ENCODE measurements around the gene FRAT2.

The FRAT2 gene

GRCh38 chr10:97321804-97322190 lies 12.7 kb downstream of the FRAT2 start:
- no peak for DNase-seq

DNA sequence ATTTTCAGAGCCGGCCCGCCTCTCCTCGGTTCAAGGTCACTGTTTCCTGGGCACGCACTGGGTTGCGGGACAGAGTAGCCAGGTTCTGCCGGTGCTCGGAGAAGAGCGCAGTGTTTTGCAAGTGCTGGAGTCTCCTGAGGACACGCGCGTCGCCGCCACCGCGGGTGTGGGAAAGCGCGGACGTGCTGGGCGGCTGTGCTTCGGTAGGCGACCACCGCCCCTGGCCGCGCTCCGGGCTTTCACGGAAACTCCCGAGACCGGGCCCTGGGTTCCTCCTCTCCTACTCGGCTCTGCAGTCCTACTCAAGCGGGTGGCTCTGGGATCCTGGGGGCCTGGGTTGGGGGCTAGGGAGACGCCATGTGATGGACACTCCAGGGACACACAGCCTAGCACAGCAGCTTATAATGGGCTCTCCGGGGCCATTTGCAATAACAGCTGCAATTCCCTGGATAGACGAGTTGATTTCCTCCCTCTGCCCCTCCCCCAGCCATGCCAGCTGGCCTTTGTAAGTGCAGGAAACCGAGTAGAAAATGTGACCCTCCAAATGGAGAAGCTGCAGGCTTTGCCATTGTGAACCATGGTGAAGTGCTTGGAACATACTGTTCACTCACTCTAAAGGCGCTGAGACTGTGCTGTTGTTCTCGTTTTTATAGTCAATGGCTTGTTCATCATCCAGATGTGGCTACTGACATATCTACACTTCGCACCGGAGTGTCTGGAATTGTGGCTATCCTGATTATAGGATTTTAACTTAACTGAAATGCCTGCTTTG lies 13.3 kb downstream of the FRAT2 start:
- Histone ChIP-seq H3K9me3 (ENCODE audit: severe bottlenecking) (no peaks in the 10 kb centered on the region), H3K36me3 (no peaks in the 10 kb centered on the region; the same call in 1 of the 2 replicates), H3K27ac (no peak overlapping the region), H3K27me3 (ENCODE audit: insufficient read depth, low read depth, severe bottlenecking) (no peaks in the 10 kb centered on the region), H3K4me3 (ENCODE audit: low read depth, low read length) (no peak overlapping the region)
- TF ChIP-seq, protein P1, sequence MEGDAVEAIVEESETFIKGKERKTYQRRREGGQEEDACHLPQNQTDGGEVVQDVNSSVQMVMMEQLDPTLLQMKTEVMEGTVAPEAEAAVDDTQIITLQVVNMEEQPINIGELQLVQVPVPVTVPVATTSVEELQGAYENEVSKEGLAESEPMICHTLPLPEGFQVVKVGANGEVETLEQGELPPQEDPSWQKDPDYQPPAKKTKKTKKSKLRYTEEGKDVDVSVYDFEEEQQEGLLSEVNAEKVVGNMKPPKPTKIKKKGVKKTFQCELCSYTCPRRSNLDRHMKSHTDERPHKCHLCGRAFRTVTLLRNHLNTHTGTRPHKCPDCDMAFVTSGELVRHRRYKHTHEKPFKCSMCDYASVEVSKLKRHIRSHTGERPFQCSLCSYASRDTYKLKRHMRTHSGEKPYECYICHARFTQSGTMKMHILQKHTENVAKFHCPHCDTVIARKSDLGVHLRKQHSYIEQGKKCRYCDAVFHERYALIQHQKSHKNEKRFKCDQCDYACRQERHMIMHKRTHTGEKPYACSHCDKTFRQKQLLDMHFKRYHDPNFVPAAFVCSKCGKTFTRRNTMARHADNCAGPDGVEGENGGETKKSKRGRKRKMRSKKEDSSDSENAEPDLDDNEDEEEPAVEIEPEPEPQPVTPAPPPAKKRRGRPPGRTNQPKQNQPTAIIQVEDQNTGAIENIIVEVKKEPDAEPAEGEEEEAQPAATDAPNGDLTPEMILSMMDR (IDR thresholded peaks at IDR 0.05; ENCODE audit: low read depth, low read length), result no peak
- no peak for DNase-seq

More at GRCh38 chr10:97321804-97322190, 12.7 kb downstream of the FRAT2 start:
- Histone ChIP-seq H3K36me3 (no peaks in the 10 kb centered on the region; the same call in 1 of the 2 replicates), H3K4me3 (ENCODE audit: low read depth, low read length) (no peak overlapping the region), H3K9me3 (ENCODE audit: severe bottlenecking) (no peaks in the 10 kb centered on the region), H3K27ac (no peak overlapping the region), H3K27me3 (ENCODE audit: insufficient read depth, low read depth, severe bottlenecking) (no peaks in the 10 kb centered on the region)
- TF ChIP-seq, protein P1 (IDR thresholded peaks at IDR 0.05; ENCODE audit: low read depth, low read length), result no peak

DNA sequence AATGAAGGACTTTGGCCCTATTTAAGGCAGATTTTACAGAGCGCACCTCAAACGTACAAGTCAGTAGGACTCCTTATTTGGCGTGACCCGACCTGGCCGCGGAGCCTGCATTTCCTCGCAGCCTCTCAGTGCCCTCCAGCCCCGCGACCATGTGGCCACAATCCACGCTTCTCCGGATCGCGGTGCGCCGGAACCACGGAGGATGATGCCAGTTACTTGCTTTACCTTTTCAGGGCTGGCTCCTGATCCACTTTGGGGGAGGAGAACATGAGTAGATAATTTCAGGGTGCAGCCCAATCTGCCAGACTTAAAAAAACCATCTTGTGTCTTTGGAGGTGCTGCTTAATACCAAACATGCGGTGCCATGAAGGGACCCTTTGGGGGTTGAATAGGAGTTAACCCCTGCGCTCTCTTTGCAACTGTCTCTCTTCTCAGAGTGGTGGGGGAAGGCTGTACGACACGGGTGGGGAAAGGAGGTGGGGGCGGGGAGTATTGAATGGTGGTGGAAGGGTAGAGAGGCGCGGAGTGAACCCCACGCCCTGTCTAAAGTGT lies 14.0 kb downstream of the FRAT2 start:
- H3K27ac ChIP-seq, result no peak overlapping the region
- H3K4me3 ChIP-seq (ENCODE audit: low read depth, low read length), result peak overlapping the region; percentile 46
- no peak for DNase-seq
- H3K27me3 ChIP-seq (ENCODE audit: insufficient read depth, low read depth, severe bottlenecking), result no peaks in the 10 kb centered on the region
- no peaks in the 10 kb centered on the region; the same call in 1 of the 2 replicates for H3K36me3 ChIP-seq
- TF ChIP-seq, protein P1 (IDR thresholded peaks at IDR 0.05; ENCODE audit: low read depth, low read length), result no peak
- H3K9me3 ChIP-seq (ENCODE audit: severe bottlenecking), result no peaks in the 10 kb centered on the region

DNA sequence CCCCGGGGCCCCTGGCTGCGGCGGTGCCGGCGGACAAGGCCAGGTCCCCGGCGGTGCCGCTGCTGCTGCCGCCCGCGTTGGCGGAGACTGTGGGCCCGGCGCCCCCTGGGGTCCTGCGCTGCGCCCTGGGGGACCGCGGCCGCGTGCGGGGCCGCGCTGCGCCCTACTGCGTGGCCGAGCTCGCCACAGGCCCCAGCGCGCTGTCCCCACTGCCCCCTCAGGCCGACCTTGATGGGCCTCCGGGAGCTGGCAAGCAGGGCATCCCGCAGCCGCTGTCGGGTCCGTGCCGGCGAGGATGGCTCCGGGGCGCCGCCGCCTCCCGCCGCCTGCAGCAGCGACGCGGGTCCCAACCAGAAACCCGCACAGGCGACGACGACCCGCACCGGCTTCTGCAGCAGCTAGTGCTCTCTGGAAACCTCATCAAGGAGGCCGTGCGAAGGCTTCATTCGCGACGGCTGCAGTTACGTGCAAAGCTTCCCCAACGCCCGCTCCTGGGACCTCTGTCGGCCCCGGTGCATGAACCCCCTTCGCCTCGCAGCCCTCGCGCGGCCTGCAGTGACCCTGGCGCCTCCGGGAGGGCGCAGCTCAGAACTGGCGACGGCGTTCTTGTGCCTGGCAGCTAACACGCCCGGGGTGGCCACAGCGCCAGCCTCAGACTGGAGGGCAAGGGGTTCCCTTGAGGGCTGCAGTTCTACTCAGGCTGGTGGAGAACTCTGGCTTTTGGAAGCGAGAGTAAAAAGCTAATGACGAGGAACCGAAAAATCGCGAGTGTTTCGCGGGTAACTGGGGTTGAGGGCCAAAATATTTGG lies 14.7 kb downstream of the FRAT2 start:
- DNase-seq, result peak; percentile 61
- Histone ChIP-seq H3K27ac (no peak overlapping the region), H3K9me3 (ENCODE audit: severe bottlenecking) (no peaks in the 10 kb centered on the region), H3K36me3 (no peaks in the 10 kb centered on the region; the same call in 1 of the 2 replicates), H3K27me3 (ENCODE audit: insufficient read depth, low read depth, severe bottlenecking) (no peaks in the 10 kb centered on the region), H3K4me3 (ENCODE audit: low read depth, low read length) (peak overlapping the region; percentile 46)
- TF ChIP-seq, protein P1 (IDR thresholded peaks at IDR 0.05; ENCODE audit: low read depth, low read length), result 0 out of 2 replicates have a peak, but pooled peaks have one; percentile 0

DNA sequence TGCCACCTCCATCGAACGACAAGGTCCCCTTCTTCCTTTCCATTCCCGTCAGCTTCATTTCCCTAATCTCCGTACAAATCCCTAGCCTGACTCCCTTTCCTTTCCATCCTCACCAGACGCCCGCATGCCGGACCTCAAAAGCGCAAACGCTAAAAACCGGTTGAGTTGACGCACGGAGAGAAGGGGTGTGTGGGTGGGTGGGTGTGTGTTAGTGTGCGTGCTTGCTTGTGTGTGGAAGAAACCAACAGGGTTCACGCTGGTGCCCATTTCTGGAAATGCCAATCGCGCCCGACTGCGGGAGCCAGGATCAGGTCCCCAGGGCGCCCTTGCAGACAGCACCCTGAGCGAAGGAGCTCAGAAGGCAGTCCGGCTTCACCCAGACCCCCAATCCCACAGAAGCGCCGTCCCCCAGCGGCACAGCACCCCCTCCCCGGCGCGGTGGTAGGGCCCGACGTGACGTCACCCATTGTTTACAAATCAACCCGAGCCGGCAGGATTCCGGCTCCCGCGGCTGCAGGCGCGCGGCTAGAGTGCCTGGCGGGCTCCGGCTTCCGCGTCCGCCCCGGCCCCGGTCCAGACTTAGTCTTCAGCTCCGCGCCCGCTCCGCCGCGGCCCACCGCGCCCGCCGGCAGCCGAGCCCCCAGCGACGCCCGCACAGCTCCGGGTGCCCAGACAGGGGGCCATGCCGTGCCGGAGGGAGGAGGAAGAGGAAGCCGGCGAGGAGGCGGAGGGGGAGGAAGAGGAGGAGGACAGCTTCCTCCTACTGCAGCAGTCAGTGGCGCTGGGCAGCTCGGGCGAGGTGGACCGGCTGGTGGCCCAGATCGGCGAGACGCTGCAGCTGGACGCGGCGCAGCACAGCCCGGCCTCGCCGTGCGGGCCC lies 15.5 kb downstream of the FRAT2 start, which contains the start of gene FRAT1:
FRAT1 (plus strand) TSS at position 500 of the 880 bp plus-strand sequence; CDS start at position 683, 183 bp downstream.
- TF ChIP-seq, protein P1 (IDR thresholded peaks at IDR 0.05; ENCODE audit: low read depth, low read length), result no peak
- peak within 1 kb of the TSS; percentile 100 for H3K27ac ChIP-seq
- H3K4me3 ChIP-seq (ENCODE audit: low read depth, low read length), result peak within 1 kb of the TSS; percentile 46
- H3K36me3 ChIP-seq, result no peaks in the 10 kb centered on the region; the same call in 1 of the 2 replicates
- H3K9me3 ChIP-seq (ENCODE audit: severe bottlenecking), result no peaks in the 10 kb centered on the region
- no peaks in the 10 kb centered on the region for H3K27me3 ChIP-seq (ENCODE audit: insufficient read depth, low read depth, severe bottlenecking)
- peak; percentile 88 for DNase-seq

Data from WERI-Rb-1 (cell line).